Heart right ventricle (tissue), 16 donors: ENCODE measurements around the gene NR4A3. TPM values are rescaled to one million over a fixed set of nuclear protein-coding genes. Genes with fewer than 3 reads are reported as not detected.

Experiments used
- ATAC-seq, 8 donors: fragments of 200-7000 bp; cut with Tn5 transposase; one replicate each; pipeline ENCODE4 v1.9.1; 2020; ENCODE audit warnings: mild to moderate bottlenecking in 8 of 8, moderate library complexity in 8 of 8, moderate number of reproducible peaks in 1 of 8
- DNase-seq, 2 donors: peaks; one replicate each; pipeline ENCODE4 v3.0.0-alpha.2; 2020
- H3K27ac ChIP-seq, 10 donors: fragments of 200-600 bp; sonication (generic) in 2 of 10; one replicate each; pipeline versions ENCODE4 v1.5.0 to v1.8.0; 2020 to 2022; ENCODE audit warnings: mild to moderate bottlenecking in 3 of 10
- H3K27me3 ChIP-seq, 7 donors: fragments of 200-600 bp; one replicate each; pipeline ENCODE4 v1.8.0; 2021 to 2022; ENCODE audit warnings: mild to moderate bottlenecking in 2 of 7
- H3K36me3 ChIP-seq, 9 donors: fragments of 200-600 bp; sonication (generic) in 1 of 9; one replicate each; pipeline versions ENCODE4 v1.5.0 to v1.8.0; 2020 to 2022; ENCODE audit warnings: mild to moderate bottlenecking in 2 of 9
- H3K4me1 ChIP-seq, 9 donors: fragments of 200-600 bp; sonication (generic) in 1 of 9; one replicate each; pipeline versions ENCODE4 v1.5.0 to v1.8.0; 2020 to 2022; ENCODE audit warnings: mild to moderate bottlenecking in 4 of 9
- H3K4me3 ChIP-seq, 10 donors: fragments of 200-600 bp; sonication (generic) in 2 of 10; one replicate each; pipeline versions ENCODE4 v1.5.0 to v1.8.0; 2020 to 2022; ENCODE audit warnings: mild to moderate bottlenecking in 7 of 10, moderate library complexity in 2 of 10
- H3K9me3 ChIP-seq, 11 donors: fragments of 200-600 bp in 10 of 11; sonication (generic) in 2 of 11; one replicate each; pipeline versions ENCODE4 v1.5.0 to v1.8.0; 2013 to 2022; ENCODE audit warnings: mild to moderate bottlenecking in 2 of 11, control low read depth in 1 of 11, moderate library complexity in 1 of 11
- WGBS, 2 donors: extraction: QIAGEN DNeasy Blood & Tissue Kit; methylation state at CpG; one replicate each; pipeline ENCODE4 v1.1.7; 2013; ENCODE audit warnings: inconsistent platforms in 1 of 2; 5-methylcytosine and 5-hydroxymethylcytosine counted together
- intact Hi-C, 10 donors: fragments of 100-400 bp; cut with DNase I; formaldehyde crosslinking; loops; one replicate each; pipeline versions ENCODE4 v1.11.1 to v1.14.2; 2022
- polyA plus RNA-seq, 2 donors: library from polyadenylated mRNA; stranded (reverse); fragments of 200-250 nt; gene quantifications; one replicate each; pipeline ENCODE4 v1.2.3, GENCODE V29; 2013
- total RNA-seq, 10 donors: library from RNA; stranded (reverse); fragmentation: NEBNext Ultra II Directional in 3 of 10; extraction: Animal tissue kit (Norgen Biotek cat#: 25700) in 3 of 10; gene quantifications; one replicate each; pipeline versions ENCODE4 v1.2.1 to v1.2.4, GENCODE V29; 2021 to 2023
- TF ChIP-seq, protein P1 (sequence below), 9 donors: fragments of 200-600 bp; sonication (generic) in 2 of 9; IDR thresholded peaks; one replicate each; pipeline versions ENCODE4 v1.5.0 to v1.8.0; 2021 to 2022; ENCODE audit warnings: antibody characterized with exemption in 9 of 9, mild to moderate bottlenecking in 5 of 9, moderate library complexity in 1 of 9
- donor health status: Arrhythmogenic right ventricular cardiomyopathy.
- donor health status: ischemic (EF 13 %, LVEDD 7.1; RV severe dilation, severe dysfunction).
- donor health status: healthy with polysubstance abuse.
- donor health status: DM: no; HTN: yes; CAD: no.
- donor health status: DM: no; HTN: no; CAD: no.
- donor health status: ischemic (EF 25% LVEDD 6.9; RV normal size, moderate dysfunction).
- donor health status: ischemic (EF 25% LVEDD 5.7; RV mildly dilated, moderate dysfunction).
- donor health status: healthy.
- donor health status: DM: yes; HTN: yes; CAD: no.
- donor health status: Ischemic cardiomyopathy.
- donor health status: ischemic (EF 35%, LVEDD 5.7; RV mildly dilated, moderate dysfunction).
- donor health status: nonischemic (EF 11% LVEDD 7.7; RV severe dilation, severe dysfunction).
- donor health status: DM: yes; HTN: yes; CAD: no.
- donor health status: PGD.
- donor health status: ischemic (EF 29% LVEDD 5.4; RV normal size, mild dysfunction).
- donor health status: nonischemic (EF 23%, LVEDD 6.1; RV moderate dilation, normal function).

The NR4A3 gene
- total and polyA plus RNA-seq, 12 donors = 2.6 to 148 (median 11.6) TPM

DNA sequence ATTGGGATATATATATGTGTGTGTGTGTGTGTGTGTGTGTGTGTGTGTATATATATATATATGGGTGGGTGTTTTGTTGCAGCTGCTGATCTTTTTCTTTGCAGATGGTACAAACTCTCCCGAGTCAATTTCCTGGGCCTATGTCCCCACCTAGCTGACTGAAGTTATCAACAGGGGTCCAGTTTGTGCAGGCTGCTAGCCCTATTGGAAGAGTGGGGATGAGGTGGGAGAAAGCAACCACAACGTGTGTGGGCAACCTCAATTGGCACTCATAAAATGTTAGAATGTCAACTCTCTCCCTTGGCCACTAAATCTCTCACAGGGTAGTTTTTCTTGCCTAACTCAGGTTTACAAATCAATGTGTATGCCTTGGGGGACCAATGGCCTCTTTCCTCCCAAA is 5.6 kb downstream of the NR4A3 start:
- TF ChIP-seq, protein P1, sequence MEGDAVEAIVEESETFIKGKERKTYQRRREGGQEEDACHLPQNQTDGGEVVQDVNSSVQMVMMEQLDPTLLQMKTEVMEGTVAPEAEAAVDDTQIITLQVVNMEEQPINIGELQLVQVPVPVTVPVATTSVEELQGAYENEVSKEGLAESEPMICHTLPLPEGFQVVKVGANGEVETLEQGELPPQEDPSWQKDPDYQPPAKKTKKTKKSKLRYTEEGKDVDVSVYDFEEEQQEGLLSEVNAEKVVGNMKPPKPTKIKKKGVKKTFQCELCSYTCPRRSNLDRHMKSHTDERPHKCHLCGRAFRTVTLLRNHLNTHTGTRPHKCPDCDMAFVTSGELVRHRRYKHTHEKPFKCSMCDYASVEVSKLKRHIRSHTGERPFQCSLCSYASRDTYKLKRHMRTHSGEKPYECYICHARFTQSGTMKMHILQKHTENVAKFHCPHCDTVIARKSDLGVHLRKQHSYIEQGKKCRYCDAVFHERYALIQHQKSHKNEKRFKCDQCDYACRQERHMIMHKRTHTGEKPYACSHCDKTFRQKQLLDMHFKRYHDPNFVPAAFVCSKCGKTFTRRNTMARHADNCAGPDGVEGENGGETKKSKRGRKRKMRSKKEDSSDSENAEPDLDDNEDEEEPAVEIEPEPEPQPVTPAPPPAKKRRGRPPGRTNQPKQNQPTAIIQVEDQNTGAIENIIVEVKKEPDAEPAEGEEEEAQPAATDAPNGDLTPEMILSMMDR (IDR thresholded peaks at IDR 0.05) = no peak
- intact Hi-C loops = loop anchor here in 5 of 10 donors (10.0 kb wide), 7 partner anchors 78 to 602 kb away; partner anchors contain the start of genes ALG2 (in 1 of the 5), SEC61B (in 1 of the 5) and STX17 (in 1 of the 5)
- Histone ChIP-seq H3K27me3 (peaks cover 0 to 97% (median 34%) of the 10 kb centered on the region in 7 donors), H3K36me3 (peaks cover 0 to 27% (median 3%) of the 10 kb centered on the region in 9 donors), H3K4me3 (no peak overlapping the region), H3K27ac (no peak overlapping the region), H3K4me1 (peaks cover 5 to 40% (median 26%) of the 10 kb centered on the region in 9 donors), H3K9me3 (no peaks in the 10 kb centered on the region)
- 78 to 90% methylated on average over 2 of the region's 2 CpGs for WGBS, 2 donors
- ATAC-seq (no peak), DNase-seq (no peak)

DNA sequence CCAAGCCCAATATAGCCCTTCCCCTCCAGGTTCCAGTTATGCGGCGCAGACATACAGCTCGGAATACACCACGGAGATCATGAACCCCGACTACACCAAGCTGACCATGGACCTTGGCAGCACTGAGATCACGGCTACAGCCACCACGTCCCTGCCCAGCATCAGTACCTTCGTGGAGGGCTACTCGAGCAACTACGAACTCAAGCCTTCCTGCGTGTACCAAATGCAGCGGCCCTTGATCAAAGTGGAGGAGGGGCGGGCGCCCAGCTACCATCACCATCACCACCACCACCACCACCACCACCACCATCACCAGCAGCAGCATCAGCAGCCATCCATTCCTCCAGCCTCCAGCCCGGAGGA is 6.3 kb downstream of the NR4A3 start:
- DNase-seq (no peak), ATAC-seq (no peak)
- TF ChIP-seq, protein P1 (IDR thresholded peaks at IDR 0.05) = no peak
- peaks cover 0 to 32% (median 3%) of the 10 kb centered on the region in 9 donors for H3K36me3 ChIP-seq
- no peaks in the 10 kb centered on the region for H3K9me3 ChIP-seq
- no peak overlapping the region for H3K27ac ChIP-seq
- H3K4me3 ChIP-seq = no peak overlapping the region
- intact Hi-C loops = loop anchor here in 5 of 10 donors (10.0 kb wide), 7 partner anchors 77 to 603 kb away; partner anchors contain the start of genes ALG2 (in 1 of the 5), SEC61B (in 1 of the 5) and STX17 (in 1 of the 5)
- peaks cover 5 to 33% (median 23%) of the 10 kb centered on the region in 9 donors for H3K4me1 ChIP-seq
- whole genome bisulfite sequencing, 2 donors = 80% methylated on average over 14 to 15 of the region's 15 CpGs
- H3K27me3 ChIP-seq = peaks cover 0 to 89% (median 34%) of the 10 kb centered on the region in 7 donors

DNA sequence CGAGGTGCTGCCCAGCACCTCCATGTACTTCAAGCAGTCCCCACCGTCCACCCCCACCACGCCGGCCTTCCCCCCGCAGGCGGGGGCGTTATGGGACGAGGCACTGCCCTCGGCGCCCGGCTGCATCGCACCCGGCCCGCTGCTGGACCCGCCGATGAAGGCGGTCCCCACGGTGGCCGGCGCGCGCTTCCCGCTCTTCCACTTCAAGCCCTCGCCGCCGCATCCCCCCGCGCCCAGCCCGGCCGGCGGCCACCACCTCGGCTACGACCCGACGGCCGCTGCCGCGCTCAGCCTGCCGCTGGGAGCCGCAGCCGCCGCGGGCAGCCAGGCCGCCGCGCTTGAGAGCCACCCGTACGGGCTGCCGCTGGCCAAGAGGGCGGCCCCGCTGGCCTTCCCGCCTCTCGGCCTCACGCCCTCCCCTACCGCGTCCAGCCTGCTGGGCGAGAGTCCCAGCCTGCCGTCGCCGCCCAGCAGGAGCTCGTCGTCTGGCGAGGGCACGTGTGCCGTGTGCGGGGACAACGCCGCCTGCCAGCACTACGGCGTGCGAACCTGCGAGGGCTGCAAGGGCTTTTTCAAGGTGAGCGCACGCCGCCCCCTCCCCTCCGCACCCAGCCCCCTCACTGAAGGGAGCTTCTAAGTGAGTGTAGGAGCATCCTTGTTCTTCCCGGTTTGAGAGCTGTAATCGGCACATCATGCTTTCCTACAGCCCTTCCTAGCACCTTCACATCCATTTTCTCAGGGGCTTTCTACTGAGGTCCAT is 6.9 kb downstream of the NR4A3 start:
- no peaks in the 10 kb centered on the region for H3K9me3 ChIP-seq
- 47 to 48% methylated on average over 73 to 78 of the region's 78 CpGs for WGBS, 2 donors
- intact Hi-C loops = loop anchor here in 5 of 10 donors (10.0 kb wide), 7 partner anchors 76 to 604 kb away; partner anchors contain the start of genes ALG2 (in 1 of the 5), SEC61B (in 1 of the 5) and STX17 (in 1 of the 5)
- no peak overlapping the region for H3K27ac ChIP-seq
- no peak overlapping the region for H3K4me3 ChIP-seq
- ATAC-seq (peak in 1 of 8 donors; percentile 30), DNase-seq (peak in 1 of 2 donors; percentile 18)
- peaks cover 0 to 38% (median 5%) of the 10 kb centered on the region in 9 donors for H3K36me3 ChIP-seq
- H3K4me1 ChIP-seq = peaks cover 5 to 29% (median 23%) of the 10 kb centered on the region in 9 donors
- H3K27me3 ChIP-seq = peaks cover 0 to 84% (median 34%) of the 10 kb centered on the region in 7 donors
- TF ChIP-seq, protein P1 (IDR thresholded peaks at IDR 0.05) = no peak

DNA sequence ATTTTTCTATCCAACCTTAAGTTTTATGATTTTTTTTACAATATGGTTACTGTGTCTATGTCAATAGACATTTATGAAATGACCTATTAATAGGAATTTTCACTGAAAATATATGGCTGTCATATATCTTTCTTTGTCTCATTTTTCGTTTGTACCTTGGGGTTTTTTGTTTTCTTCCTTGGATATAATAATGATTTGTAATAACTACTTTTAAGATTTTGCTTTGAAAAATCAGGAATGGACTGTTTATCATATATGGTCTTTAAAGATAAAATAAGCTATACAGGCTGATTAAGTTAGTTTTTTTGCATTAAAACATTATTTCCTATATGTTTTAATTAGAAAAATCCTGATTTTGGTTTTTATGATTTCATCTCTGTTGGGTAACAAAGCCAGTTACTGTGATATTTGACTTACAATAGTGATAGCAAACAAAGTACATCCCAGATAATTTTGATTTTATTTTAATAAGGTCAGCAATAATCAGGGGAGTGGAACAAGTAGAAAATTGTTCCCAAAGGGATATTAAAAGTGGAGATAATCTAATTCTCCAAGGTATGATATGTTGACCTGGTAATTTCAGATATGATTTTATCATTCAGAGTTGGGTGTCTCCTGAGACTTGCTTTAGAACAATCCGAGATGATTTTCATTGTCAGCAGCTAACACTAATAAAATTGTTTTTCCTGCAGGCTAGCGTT is 10.3 kb downstream of the NR4A3 start:
- no peaks in the 10 kb centered on the region for H3K9me3 ChIP-seq
- H3K36me3 ChIP-seq = peaks cover 0 to 51% (median 7%) of the 10 kb centered on the region in 9 donors
- ATAC-seq = no peak
- H3K27ac ChIP-seq = no peak overlapping the region
- H3K4me1 ChIP-seq = peaks cover 0 to 8% (median 0%) of the 10 kb centered on the region in 9 donors
- H3K4me3 ChIP-seq = no peak overlapping the region
- no peak for DNase-seq
- H3K27me3 ChIP-seq = peaks cover 0 to 50% (median 8%) of the 10 kb centered on the region in 7 donors
- 83 to 89% methylated on average over 3 of the region's 3 CpGs for WGBS, 2 donors
- intact Hi-C loops = no loop called here
- TF ChIP-seq, protein P1 (IDR thresholded peaks at IDR 0.05) = no peak
